Measurements from ENCODE around the gene DOK5.

DNA sequence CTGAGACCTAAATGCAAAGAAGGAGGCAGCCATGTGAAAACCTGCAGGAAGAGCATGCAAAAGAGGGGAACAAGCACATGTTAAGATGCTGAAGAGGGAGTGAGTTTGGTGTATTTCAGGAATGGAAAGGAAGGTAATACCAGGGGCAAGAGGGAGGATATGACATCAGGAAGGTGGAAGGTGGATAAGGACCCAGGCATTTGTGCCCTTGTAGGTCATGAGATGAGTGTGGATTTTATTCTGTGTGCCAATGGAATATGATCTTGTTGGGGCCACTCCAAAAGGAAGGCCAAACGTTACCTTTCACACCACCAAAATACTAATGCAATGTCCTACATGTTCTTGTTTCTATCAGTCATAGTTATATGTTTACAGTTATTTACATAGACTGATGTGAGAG lies 17.2 kb upstream of the DOK5 start:
- no peak for TF ChIP-seq POLR2A (IDR thresholded peaks at IDR 0.05; ENCODE audit: low read depth, low read length)
- TF ChIP-seq POLR2AphosphoS5 (IDR thresholded peaks at IDR 0.05; ENCODE audit: low read depth, low read length): no peak
- TF ChIP-seq TAF1 (IDR thresholded peaks at IDR 0.05; ENCODE audit: borderline replicate concordance, low read depth, low read length): no peak

Data from GM12892 (cell line).